Stimulated activated naive CD8-positive, alpha-beta T cell treated with anti-CD3 and anti-CD28 coated beads, Interleukin-15, Interleukin-2, amounts not matched to agents 100 ng/mL and 50 ng/mL, for 24 hours (primary cell): ENCODE measurements around the gene RNF133.
"Not testable (repeated sequence)": the region's sequence is repeated elsewhere in the genome, so short reads cannot be mapped to it uniquely, and the experiment has no call there.

ENCODE experiments used
- H3K27ac Mint-ChIP-seq: one replicate; pipeline ENCODE4 v1.8.0; 2021; ENCODE audit warnings: mild to moderate bottlenecking, mixed read lengths
- H3K27me3 Mint-ChIP-seq: one replicate; pipeline ENCODE4 v1.8.0; 2021; ENCODE audit warnings: mixed read lengths
- H3K36me3 Mint-ChIP-seq: one replicate; pipeline ENCODE4 v1.8.0; 2021; ENCODE audit warnings: low read depth, mixed read lengths
- H3K4me1 Mint-ChIP-seq: one replicate; pipeline ENCODE4 v1.8.0; 2021; ENCODE audit warnings: low read depth, mixed read lengths
- H3K4me3 Mint-ChIP-seq: one replicate; pipeline ENCODE4 v1.8.0; 2021; ENCODE audit warnings: mild to moderate bottlenecking, mixed read lengths
- H3K9me3 Mint-ChIP-seq: one replicate; pipeline ENCODE4 v1.8.0; 2021; ENCODE audit warnings: mixed read lengths

The RNF133 gene

DNA sequence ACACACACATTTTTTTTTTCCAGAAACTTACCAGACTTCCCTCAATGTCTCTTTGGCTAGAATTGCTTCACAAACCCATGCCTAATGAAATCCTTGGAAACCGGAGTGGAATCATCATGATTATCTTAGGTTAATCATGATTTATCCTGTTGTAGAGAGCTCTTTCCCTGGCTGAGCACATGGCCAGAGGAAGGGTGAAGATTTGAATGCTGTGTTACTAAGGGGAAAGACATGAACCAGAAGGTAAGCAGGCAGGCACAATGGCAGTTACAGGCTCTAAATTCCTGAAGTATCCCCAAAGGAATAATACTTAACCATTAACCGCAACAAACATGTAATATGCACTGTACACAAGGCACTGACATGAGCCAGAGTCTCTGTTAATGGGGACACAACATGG is 7.9 kb upstream of the RNF133 start:
- Mint-ChIP-seq H3K4me3 (no peak overlapping the region), H3K27ac (no peak overlapping the region), H3K27me3 (no peaks in the 10 kb centered on the region), H3K36me3 (no peaks in the 10 kb centered on the region), H3K4me1 (no peaks in the 10 kb centered on the region), H3K9me3 (peaks cover 6% of the 10 kb centered on the region)

DNA sequence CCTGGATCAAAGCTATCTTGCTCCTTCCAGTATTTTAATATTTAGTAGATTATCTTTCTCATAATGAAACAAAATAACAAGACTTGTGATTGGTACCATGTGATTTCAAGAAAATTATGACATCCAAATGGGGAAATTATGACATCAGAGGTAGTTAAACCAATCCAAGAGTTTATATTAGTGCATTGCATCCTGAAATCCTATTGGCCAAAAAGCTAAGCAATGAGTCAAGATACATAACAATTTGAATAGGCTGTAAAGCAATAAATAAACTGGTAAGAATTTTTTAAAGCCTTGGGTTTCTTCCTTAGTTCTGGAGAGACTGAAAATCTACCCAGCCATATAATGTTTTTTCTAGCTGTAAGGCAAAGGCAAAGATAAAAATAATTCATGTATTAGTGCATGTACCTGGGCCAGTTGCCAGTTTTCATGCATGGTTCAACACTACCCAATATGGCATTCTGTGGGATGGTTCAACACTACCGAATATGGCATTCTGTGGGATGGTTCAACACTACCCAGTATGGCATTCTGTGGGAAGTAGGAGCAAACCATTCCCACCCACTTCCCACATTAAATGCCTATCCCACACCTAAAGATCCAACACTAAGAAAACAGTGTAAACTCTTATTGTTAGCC is 4.1 kb upstream of the RNF133 start, which contains the start of gene RNF148:
Gene RNF148, minus strand, starts transcription at position 51 of the 639 bp plus-strand sequence. CDS start 172 bp downstream, outside the sequence.
- H3K27me3 Mint-ChIP-seq = no peaks in the 10 kb centered on the region
- no peak within 1 kb of the TSS for H3K4me3 Mint-ChIP-seq
- peaks cover 10% of the 10 kb centered on the region for H3K9me3 Mint-ChIP-seq
- H3K27ac Mint-ChIP-seq = no peak within 1 kb of the TSS
- no peaks in the 10 kb centered on the region for H3K4me1 Mint-ChIP-seq
- H3K36me3 Mint-ChIP-seq = no peaks in the 10 kb centered on the region

DNA sequence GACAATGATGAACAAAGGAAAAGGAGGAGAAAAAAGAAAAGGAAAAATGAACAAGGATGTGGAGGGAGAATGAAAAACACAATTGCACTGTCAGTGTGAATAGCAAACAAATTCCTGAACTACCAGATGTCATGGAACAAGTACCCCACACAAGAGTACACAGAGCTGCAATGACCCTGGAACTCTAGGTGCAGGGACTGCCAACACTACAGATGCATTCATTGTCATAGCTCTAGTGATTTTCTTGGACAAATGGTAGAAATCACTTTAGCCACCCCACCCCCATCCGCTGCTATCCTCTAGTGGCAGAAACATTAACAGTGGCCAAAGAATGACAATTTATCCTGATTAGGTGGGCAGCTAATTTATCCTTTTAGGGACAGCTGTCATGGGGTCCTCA is 3.1 kb downstream of the RNF133 start:
- H3K27ac Mint-ChIP-seq = no peak overlapping the region
- H3K4me3 Mint-ChIP-seq = no peak overlapping the region
- H3K9me3 Mint-ChIP-seq = peaks cover 11% of the 10 kb centered on the region
- no peaks in the 10 kb centered on the region for H3K4me1 Mint-ChIP-seq
- no peaks in the 10 kb centered on the region for H3K27me3 Mint-ChIP-seq
- H3K36me3 Mint-ChIP-seq = no peaks in the 10 kb centered on the region

DNA sequence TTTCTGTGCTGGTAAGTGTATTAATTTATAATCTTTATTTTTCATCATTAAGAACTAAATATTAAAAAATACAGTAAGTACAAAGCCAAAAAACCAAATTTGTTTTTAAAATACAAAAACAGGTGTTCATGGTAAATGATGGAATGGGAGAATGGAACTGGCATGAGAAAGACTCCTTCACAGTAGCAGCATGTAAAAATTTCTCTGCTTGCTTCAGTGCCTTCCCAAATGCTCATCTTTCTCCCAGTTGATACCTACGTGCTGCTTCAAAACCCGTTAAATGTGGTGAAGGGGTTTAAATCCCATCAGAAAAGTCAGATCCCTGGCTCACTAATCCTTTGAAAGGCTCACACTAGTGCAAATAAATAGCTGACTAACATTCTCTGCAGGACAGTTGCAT is 4.2 kb downstream of the RNF133 start:
- no peaks in the 10 kb centered on the region for H3K27me3 Mint-ChIP-seq
- H3K4me1 Mint-ChIP-seq = no peaks in the 10 kb centered on the region
- H3K9me3 Mint-ChIP-seq = peaks cover 6% of the 10 kb centered on the region
- H3K36me3 Mint-ChIP-seq = no peaks in the 10 kb centered on the region
- H3K4me3 Mint-ChIP-seq = no peak overlapping the region
- H3K27ac Mint-ChIP-seq = no peak overlapping the region

DNA sequence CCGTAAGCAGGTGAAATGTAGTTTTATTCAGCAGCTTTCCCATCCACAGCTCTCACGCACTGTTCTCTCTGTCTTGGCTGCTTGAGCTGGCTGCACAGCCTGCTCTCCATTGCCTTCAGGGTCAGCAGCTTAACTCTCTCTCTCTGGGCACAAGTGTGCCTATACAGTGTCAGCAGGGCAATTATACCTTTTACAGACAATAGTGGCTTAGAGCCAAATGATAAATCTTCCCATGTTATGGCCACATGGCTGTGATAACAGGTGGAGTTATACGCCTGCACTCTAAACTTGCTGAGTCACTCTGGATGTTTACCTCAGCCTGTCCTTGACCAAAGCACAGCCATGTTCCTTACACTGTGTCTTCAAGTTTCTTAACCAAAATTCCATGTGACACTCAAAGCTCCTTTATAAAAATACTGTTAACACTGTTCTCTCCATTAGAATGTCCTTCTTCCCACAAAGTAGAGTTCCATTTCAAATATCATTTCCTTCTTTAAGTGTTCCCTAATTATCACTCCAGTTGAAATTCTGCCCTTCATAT is 6.1 kb downstream of the RNF133 start:
- Mint-ChIP-seq H3K36me3 (no peaks in the 10 kb centered on the region), H3K9me3 (peaks cover 6% of the 10 kb centered on the region), H3K27ac (no peak overlapping the region), H3K27me3 (no peaks in the 10 kb centered on the region), H3K4me1 (no peaks in the 10 kb centered on the region), H3K4me3 (no peak overlapping the region)

DNA sequence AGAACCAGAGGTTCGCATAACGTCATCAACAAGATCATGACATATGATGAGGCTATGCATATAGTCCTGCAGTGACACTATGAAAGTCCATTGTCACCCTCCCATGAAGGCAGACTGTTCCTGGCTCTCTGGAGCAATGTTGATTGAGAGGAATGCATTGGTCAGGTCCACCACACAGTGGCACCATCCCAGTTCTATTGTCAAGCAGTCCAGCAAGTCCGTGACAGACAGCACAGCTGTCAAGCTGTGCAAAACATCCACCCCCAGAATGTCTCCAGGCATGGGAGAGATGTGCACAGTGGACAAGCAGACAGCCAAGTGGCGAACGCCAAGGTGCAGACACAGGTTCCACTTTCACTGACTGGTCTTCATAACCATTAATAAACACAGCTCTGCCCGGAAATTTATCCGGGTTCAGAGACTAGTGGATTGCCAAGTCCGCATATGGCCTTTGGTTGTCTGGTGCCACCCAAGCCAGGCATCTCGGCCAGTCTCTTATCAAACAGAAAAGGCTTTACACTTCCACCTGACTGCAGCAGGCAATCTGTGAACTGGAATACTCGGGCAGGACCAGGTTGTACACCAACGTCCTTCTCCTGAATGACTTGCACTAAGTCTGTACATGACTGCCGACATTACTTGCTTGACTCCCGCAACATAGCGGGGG is 7.2 kb downstream of the RNF133 start:
- no peaks in the 10 kb centered on the region for H3K27me3 Mint-ChIP-seq
- H3K4me1 Mint-ChIP-seq = no peaks in the 10 kb centered on the region
- no peak overlapping the region for H3K27ac Mint-ChIP-seq
- no peaks in the 10 kb centered on the region for H3K36me3 Mint-ChIP-seq
- H3K9me3 Mint-ChIP-seq = peaks cover 6% of the 10 kb centered on the region
- no peak overlapping the region for H3K4me3 Mint-ChIP-seq

DNA sequence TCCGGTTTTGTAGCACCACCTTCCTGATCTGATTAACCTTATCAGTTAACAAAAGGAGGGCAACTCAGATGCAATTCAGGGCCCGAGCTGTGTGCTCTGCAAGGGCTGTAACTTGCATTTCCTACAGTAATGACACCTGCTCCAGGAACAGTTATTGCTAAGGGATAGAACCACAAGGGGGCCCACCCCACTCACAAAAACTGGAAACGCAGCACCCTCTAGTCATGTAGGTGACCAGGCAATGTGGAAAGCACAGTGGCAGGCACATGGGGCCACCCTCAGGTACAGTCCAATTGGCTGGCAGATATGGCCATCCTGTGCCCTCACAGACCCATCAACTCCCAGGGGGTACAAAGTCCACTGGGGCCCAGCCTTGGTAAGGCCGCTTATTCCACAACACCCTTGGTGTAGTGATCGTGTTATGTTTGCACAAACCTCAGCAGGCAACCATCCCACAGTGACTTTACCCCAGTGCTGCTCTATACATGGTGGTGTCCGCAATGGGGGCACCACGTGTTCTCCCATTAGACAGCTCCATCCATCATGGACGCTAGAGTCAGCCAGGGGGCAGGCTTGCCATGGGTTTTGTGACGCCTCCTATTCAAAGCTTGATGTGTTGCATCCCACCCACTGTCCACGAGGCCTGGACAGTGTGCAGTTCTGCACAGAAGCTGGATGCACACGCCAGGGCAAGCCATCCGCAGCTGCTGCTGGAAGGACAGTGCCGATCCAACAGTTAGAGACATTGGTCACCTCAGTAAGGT is 9.4 kb downstream of the RNF133 start:
- no peaks in the 10 kb centered on the region for H3K27me3 Mint-ChIP-seq
- no peak overlapping the region for H3K27ac Mint-ChIP-seq
- no peaks in the 10 kb centered on the region for H3K36me3 Mint-ChIP-seq
- H3K4me3 Mint-ChIP-seq = no peak overlapping the region
- H3K9me3 Mint-ChIP-seq = peaks cover 6% of the 10 kb centered on the region
- H3K4me1 Mint-ChIP-seq = no peaks in the 10 kb centered on the region

DNA sequence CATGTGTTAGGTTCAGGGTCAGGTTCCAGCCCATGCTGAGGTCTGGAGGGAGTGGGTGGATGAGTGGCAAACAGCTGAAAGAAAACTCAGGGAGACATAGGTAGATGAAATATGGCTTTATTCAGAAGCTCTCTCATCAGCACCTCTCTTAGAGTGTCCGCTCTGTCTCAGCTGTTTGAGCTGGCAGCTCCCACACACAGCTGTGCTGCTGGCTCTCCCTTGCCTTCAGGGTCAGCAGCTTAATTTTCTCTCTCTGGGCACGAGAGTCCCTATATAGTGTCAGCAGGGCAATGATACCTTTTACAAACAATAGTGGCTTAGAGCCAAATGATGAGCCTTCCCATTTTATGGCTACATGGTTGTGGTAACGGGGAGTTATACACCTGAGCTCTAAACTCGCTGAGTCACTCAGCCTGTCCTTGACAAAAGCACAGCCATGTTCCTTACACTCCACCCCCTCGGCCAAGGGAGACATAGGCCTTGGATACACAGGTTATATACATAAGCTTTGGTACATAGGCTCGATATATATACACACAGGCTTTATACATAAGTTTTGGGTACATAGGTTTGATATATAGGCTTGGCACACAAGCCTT is 10.4 kb downstream of the RNF133 start:
- Mint-ChIP-seq H3K4me3 (no peak overlapping the region), H3K4me1 (no peaks in the 10 kb centered on the region)

DNA sequence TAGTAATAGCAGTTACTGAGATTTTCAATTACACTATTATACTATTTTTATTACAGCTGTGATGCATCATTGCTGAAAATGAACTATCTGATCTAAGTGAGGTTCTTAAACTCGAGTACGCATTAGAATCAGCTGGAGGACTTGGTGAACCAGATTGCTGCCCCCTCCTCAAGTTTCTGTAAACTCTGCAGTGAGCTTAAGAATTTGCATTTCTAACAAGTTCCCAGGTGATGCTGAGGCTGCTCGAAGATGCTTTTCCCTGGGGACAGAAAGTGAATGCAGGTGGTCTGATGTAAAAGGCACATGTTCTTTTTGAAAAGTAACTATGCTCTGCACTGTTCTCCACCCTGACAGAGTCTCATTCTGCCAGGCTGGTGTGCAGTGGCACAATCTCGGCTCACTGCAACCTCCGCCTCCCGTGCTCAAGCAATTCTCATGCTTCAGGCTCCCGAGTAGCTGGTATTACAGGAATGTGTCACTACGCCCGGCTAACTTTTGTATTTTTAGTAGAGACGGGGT is 12.5 kb downstream of the RNF133 start:
- Mint-ChIP-seq H3K4me3 (no peak overlapping the region), H3K36me3 (no peaks in the 10 kb centered on the region), H3K27me3 (no peaks in the 10 kb centered on the region), H3K9me3 (no peaks in the 10 kb centered on the region), H3K27ac (no peak overlapping the region), H3K4me1 (no peaks in the 10 kb centered on the region)

More for the DNA sequence above, 10.4 kb downstream of the RNF133 start:
- Mint-ChIP-seq H3K27ac (no peak overlapping the region), H3K27me3 (no peaks in the 10 kb centered on the region), H3K36me3 (no peaks in the 10 kb centered on the region), H3K9me3 (peaks cover 6% of the 10 kb centered on the region)

DNA sequence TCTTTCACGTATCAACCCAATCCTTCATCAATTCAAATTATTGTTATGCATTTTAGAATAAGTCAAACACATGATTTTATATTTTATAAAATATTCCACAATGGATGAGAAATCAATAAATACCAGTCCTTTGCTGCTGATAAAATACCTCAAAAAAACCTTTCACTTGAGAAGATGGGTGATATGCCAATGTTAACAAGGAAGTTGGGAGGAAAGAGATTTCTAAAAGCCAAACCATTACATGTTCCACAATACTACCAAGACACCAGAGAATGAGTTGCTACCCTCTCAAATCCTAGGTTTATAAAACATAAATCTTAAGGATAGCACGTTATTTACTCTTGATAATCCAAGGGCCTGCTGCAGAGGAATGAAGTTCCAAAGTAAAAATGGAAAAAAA is 14.4 kb downstream of the RNF133 start:
- Mint-ChIP-seq H3K4me3 (no peak overlapping the region), H3K9me3 (peaks cover 2% of the 10 kb centered on the region), H3K27ac (no peak overlapping the region), H3K27me3 (no peaks in the 10 kb centered on the region), H3K4me1 (no peaks in the 10 kb centered on the region), H3K36me3 (no peaks in the 10 kb centered on the region)

DNA sequence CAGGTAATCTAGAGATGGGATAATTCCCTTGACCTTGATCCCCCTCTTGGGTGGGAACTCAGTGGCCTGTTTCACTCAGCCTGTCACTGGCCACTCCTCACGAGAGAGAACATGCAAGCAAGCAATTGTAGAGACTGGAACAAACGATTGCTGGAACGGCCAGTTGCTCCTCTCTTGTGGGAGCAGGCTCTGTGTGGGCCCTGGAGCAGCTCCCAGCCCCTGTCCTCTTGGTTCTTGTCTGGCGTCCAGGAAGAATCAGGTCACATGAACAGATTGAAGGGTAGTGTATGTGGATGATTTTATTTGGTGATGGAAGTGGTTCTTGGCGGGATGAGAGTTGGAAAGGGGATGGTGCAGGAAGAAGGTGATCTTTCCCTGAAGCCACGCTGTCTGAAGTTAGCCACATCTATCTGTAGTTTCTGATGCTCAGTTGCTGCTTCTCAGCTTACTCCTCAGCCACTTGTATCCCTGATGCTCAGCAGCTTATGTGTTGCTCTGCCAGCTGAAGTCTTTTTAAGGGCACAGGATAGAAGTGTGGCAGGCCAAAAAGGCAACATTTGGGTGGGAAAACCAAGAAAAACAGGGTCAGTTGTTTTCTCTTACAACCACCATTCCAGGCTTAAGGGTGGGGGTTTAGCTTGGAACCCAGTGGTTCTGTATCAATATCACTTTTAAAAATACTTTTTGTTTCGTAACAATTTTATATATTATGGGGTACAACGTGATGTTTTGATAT is 15.9 kb downstream of the RNF133 start:
- peaks cover 4% of the 10 kb centered on the region for H3K9me3 Mint-ChIP-seq
- no peaks in the 10 kb centered on the region for H3K36me3 Mint-ChIP-seq
- no peak overlapping the region for H3K4me3 Mint-ChIP-seq
- no peaks in the 10 kb centered on the region for H3K27me3 Mint-ChIP-seq
- H3K27ac Mint-ChIP-seq = no peak overlapping the region
- H3K4me1 Mint-ChIP-seq = no peaks in the 10 kb centered on the region

DNA sequence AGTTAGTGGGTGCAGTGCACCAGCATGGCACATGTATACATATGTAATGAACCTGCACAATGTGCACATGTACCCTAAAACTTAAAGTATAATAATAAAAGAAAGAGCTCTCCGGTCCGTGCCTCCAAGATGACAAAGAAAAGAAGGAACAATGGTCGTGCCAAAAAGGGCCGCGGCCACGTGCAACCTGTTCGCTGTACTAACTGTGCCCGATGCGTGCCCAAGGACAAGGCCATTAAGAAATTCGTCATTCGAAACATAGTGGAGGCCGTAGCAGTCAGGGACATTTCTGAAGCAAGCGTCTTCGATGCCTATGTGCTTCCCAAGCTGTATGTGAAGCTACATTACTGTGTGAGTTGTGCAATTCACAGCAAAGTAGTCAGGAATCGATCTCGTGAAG is 17.7 kb downstream of the RNF133 start:
- H3K27me3 Mint-ChIP-seq, H3K4me3 Mint-ChIP-seq, H3K9me3 Mint-ChIP-seq, H3K36me3 Mint-ChIP-seq, H3K4me1 Mint-ChIP-seq, H3K27ac Mint-ChIP-seq: not testable (repeated sequence)

DNA sequence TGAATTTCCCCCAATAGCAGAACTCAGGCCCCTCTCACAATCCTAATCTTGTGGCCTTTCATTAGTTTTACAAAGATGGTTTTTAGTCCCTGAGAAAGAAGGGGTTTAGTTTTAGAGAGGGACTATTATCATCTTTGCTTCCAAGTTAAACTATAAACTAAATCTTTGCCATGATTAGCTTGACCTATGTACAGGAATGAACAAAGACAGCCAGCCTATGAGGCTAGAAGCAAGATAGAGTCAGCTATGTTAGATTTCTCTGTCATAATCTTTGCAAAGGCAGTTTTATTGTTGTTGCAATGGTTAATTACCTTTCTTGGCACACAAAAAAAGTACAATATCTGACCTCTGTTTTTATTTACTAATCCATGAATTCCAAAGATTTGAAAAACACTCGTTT is 19.1 kb downstream of the RNF133 start:
- Mint-ChIP-seq H3K9me3 (peaks cover 4% of the 10 kb centered on the region), H3K27ac (no peak overlapping the region), H3K4me3 (no peak overlapping the region), H3K36me3 (no peaks in the 10 kb centered on the region), H3K27me3 (no peaks in the 10 kb centered on the region), H3K4me1 (no peaks in the 10 kb centered on the region)

DNA sequence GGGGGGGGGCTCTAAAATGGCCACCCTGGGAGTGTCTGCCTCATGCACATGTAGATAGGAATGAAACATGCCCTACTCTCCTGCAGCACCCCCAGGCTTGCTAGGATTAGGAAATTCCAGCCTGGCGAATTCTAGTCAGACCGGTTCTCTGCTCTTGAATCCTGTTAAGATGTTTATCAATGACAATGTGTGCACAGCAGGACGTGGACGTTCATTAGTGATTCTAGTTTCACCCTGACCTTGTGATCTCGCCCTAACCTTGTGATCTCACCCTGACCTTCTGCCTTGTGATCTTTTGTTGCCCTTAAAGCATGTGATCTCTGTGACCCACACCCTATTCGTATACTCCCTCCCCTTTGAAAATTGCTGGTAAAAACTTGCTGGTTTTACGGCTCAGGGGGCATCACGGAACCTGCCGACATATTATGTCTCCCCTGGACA is 19.6 kb downstream of the RNF133 start:
- H3K4me1 Mint-ChIP-seq, H3K36me3 Mint-ChIP-seq, H3K9me3 Mint-ChIP-seq, H3K27ac Mint-ChIP-seq, H3K4me3 Mint-ChIP-seq, H3K27me3 Mint-ChIP-seq: not testable (repeated sequence)
